GM18909 (cell line): ENCODE measurements around the gene EFEMP1.

Experiments used
- ATAC-seq: cut with Tn5 transposase; IDR thresholded peaks from one replicate; pipeline ENCODE4 v1.9.1; 2021; ENCODE audit warnings: mild to moderate bottlenecking; ENCODE audit not compliant: unreplicated experiment, poor library complexity

Gene EFEMP1

GRCh38 chr2:55874338-55874737, 49.2 kb downstream of the EFEMP1 start:
- no peak for ATAC-seq

DNA sequence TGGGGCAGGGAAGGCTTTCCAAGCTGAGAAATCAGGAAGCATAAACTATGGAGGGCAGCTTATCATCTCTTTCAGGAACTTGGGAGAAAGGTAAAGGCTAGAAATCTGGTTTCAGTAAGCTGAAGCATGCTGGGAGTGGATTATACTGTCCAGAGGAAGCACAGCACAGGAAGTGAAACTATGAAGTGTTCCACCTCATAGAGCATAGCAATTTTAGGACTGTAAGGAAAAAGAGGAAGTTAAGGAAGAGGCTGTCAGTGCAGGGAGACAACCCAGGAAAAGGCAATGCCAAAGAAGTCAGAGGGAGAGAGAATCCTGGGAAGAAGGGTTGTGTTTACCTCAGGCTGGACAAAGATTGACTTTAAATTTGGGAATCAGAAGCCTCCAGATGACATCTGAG, 51.9 kb downstream of the EFEMP1 start:
- no peak for ATAC-seq

DNA sequence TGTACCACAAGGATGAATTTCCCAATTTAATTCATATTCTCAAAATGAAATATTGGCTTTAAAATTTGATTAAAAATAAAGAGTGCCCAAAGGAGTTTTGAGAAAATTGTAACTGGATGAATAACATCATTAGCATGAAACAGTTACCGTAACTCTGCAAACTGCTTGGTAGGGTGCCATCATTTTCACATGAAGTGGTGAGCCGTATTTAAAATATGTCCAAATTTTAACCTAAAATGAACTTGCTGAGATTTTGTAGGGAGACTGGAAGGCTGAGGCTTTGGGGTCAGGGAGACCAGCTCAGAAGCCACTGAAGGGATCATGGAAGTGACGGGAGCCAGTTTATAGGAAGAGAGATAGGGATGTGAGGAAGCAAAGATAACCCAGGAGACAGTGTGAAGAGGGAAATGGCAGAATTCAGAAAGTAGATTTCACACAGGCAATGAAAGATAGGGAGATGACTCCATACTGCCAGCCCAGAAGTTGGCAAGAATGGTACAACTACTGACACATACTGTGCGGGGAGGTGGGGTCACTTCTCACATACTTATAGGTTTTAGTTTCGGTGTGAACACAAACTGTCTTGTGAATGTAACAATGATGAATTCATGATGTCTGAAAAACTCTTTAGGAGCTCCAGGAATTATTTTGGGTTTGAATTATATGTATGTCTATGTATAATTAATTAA, 53.8 kb downstream of the EFEMP1 start:
- no peak for ATAC-seq

GRCh38 chr2:55865096-55865835, 58.3 kb downstream of the EFEMP1 start:
- no peak for ATAC-seq

DNA sequence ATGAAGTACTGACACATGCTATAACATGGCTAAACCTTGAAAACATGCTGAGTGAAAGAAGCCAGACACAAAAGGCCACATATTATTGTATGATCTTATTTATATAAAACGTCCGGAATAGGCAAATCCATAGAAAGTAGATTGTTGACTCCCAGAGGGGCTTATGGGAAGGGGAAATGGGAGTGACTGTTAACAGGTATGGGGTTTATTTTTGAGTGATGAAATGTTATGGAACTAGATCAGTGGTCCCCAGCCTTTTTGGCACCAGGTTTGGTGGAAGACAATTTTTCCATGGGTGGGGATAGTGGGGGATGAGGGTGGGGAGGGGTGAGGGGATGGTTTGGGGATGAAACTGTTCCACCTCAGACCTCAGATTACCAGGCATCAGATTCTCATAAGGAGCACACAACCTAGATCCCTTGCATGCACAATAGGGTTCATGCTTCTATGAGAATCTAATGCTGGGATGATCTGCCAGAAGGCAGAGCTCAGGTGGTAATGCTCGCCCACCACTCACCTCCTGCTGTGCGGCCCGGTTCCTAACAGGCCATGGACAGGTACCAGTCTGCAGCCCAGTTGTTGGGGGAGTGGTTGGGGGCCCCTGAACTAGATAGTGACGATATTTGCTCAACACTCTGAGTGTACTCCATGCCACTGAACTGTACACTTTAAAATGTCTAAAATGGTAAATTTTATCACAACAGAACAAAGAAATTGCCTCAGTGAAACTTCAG, 59.1 kb downstream of the EFEMP1 start:
- no peak for ATAC-seq

DNA sequence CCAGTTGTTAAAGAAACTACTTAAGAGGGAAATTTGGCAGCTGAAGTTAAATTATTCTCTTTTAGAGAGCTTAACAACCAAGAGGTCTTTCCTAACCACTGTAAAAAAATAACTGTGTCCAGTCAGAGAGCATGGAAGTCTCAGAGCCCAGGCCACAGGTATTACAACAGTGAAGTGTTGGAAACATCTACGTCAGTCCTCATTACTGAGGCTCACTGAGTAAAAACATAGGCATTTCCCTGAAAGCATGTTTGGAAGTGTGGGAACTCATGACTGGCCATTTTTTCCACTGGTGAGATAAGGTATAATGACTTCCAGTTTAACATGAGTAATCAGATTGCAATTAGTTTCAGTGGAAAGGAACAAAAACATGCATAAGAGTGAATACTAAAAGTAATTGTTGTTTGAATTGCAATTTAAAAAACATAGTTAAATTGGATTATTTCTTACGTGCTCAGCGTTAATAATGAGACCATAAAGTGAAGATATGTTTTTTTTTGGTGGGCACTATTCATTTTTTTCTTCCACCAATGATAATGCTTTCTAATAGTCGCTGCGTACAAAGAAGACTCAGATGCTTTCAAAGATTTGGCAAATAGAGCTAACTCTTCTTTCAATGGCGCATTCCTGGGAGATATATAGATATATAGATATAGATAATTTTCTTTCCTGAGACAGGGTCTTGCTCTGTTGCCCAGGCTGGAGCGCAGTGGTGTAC, 60.8 kb downstream of the EFEMP1 start:
- ATAC-seq, result no peak

DNA sequence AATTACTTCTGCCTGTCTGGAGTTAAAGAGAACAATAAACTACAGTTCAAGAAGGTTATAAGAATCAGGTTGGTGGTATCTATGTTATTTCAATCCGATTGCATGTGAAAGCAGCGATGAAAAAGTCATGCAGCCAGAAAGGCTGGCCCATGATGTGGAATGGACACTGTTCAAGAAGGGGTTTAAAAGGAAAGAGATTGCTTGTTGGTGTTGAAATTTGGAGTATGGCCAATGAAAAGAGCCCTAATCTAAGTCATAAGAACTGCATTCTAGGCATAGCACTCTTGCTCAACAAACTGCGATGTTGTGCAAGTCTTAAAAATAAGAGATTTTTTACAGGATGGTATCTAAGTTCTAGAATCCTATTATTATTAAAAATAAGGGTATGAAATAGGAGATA, 61.3 kb downstream of the EFEMP1 start:
- ATAC-seq, result no peak

DNA sequence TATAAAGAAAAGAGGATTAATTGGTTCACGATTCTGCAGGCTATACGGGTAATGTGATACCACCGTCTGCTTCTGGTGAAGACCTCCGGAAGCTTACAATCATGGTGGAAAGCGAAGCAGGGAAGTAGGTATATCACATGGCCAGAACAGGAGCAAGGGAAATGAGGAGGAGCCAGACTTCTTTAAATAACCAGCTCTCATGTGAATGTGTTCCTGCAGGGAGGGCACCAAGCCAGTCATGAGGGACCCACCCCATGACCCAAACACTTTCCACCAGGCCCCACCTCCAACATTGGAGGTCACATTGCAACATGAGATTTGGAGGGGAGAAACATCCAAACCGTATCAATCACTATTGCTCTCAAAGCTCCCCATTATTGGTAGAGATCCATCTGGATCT, 61.8 kb downstream of the EFEMP1 start:
- no peak for ATAC-seq

DNA sequence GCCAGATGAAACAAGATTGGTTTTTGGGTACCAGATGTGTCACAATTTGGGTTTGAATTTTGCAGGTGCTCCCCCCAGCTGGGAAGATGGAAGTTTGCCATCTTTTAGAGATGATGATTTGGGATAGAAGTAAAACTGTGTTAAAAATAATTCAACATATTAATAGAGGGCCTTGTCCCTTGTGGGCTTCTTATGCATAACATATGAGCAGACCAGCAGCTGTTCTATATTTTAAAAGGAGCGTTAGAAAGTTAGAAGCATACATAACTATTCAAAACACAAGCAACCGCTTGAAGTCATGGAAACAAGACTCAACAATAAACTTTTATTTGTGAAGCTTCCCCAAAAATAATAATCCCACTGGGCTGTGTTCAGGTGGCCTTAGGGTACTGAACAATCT, 62.8 kb downstream of the EFEMP1 start:
- no peak for ATAC-seq

- ATAC-seq, result no peak
Observed at GRCh38 chr2:55859875-55860274, 63.7 kb downstream of the EFEMP1 start.

- ATAC-seq, result no peak
Observed at GRCh38 chr2:55857766-55858165, 65.8 kb downstream of the EFEMP1 start.

DNA sequence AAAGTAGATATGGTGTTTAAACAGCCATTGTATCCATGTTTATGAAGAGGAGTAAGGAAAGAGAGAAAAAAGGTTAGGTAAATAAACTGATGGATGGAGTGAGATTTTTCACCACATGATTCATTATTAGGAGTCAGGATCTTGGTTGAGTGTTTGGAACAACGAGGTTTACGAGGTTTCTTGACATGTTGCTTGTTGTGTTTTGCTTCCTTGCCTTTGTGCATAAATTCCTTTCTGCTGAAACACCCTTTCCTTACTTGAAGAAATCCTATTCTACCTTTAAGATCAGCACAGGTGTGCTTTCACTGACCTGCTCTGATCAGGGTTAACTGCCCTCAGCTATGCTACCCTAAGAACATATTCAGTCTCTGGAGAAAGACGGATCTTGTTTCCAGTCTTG, 66.6 kb downstream of the EFEMP1 start:
- no peak for ATAC-seq

DNA sequence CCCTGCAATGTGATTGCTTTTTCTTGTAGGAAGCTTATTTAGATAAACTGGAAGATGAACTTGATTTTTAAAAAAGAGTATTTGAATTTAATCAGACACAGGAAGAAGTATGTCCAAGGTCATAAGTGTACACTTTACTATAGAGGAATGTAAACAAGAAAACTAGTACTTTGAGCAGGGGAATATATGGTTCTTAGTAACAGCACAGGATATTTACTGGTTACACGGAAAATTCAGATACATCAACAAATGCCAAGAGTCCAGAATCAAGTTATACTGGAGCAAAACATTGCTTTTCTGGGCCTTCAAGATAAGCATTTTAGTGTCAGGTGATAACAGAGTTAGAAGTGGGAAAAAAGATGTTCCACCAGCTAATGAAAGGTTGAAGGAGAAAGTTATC, 75.5 kb downstream of the EFEMP1 start:
- no peak for ATAC-seq

- ATAC-seq, result no peak
Observed at GRCh38 chr2:55846426-55846825, 77.2 kb downstream of the EFEMP1 start.

DNA sequence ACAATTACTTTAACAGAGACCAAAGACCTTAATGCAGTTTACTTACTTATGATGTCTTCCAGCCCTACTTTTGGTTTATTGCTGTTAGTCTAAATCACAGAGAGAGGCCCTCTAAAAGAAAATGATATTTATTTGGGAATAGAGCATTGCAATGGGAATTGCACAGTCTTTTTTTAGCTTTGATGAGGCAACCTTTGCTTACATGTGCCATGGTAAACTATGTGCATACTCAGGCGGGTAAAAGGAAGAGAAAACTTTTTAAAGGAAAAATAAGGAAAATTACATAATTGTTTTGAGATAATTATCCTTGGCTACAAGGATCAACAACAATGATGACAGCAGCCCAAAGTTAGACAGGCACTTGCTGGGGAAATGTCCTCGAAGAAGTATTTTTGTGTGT, 78.6 kb downstream of the EFEMP1 start:
- ATAC-seq, result no peak

DNA sequence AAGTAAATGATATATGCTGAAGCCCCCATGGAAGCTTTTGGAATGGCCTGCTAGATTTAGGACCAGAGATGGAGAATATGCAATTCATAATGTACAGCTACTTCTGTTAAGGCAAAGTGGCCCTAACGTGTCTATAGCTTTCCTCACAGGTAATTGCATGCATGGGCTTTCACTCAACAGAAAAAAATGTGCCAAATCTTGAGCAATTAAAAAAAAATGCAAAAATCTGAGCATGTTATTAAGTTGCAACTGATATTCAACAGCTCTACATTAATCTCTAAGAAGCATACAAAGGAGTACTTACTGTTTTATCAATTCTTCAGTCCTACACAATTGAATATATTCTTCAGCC, 79.6 kb downstream of the EFEMP1 start:
- ATAC-seq, result no peak

DNA sequence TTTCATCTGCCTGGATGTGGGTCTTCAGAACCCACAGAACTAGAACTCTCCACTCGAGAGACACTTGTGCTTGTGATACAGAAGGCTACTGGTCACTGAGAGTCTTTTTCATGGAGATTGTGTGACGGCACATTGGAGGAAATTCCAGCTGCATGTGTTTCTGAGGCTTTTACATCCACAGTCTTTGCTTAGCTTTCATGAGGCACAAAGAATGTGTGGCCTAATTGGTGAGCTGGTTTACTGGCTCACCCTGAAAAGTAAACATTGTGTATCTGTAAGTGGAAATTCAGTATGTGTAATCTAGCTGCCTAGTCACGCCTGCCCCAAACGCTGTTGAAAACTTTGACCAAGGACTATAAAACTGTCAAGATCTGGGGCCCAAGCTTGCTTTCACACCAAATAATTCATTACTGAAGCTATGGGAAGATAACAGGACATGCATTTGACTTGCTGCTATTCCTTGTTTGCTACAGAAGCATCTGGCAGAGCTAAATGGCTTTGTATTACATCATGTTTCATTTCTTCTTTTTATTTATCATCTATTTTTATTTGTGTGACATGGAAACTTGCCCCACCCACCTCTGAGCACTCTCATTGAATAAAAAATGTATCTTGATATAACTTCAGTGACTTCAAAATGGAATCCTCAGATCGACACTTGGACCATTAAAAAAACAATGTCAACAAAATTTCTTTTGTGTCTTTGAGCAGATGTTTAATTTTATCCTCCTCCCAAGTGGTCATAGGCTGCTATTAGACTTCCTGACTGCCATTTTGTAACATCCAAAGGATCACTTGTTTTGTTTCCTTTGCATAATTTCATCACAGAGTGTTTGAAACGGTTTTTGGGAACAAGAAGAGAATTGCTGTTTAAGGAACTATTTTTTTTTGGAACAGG, 80.2 kb downstream of the EFEMP1 start:
- ATAC-seq, result no peak

DNA sequence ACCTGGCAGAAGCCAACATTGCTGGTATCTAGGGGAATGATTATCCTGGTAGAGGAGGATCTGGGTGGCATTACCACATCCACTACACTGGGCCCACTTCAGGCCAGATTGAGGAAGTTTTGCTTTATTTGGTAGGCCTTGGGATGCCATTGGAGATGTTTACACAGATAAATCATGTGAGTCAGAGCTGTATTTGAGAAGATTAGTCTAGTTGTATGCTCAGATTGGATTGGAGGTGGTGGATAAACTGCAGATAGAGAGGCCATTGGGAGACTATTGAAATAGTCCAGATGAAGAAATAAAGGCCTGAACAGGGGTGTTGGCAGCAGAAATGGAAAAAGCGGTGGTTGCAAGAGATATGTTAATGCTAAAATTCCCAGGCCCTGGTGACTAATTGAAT, 81.5 kb downstream of the EFEMP1 start:
- ATAC-seq, result no peak

DNA sequence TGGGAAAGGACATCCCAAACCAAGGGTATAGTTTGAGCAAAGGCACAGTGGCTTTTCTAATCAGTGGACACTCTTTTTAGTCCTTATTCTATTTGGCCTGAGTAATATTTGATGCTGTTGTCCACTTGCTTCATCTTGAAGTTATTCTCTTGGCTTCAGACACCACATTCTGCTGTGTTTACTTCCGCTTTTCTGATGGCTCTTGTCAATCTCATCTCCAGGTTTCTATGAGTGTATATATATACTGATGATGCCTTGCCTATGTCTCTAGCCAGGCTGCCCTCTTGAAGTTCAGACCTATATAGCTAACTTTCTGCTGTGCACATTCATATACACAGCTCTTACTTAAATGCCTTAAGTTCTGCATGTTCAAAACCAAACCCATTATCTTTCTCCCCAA, 83.1 kb downstream of the EFEMP1 start:
- no peak for ATAC-seq
